GM18520 (cell line): Measurements from ENCODE around the gene FMN2.
"Not testable (repeated sequence)": the region's sequence is repeated elsewhere in the genome, so short reads cannot be mapped to it uniquely, and the experiment has no call there.

Source experiments
- ATAC-seq: cut with Tn5 transposase; IDR thresholded peaks from one replicate; pipeline ENCODE4 v1.9.1; 2021; ENCODE audit not compliant: unreplicated experiment

FMN2 gene

GRCh38 chr1:240414237-240414636 is 322.6 kb downstream of the FMN2 start:
- no peak for ATAC-seq

- not testable (repeated sequence) for ATAC-seq
These were observed 323.3 kb downstream of the FMN2 start for GRCh38 chr1:240415011-240415410.

GRCh38 chr1:240415532-240415931 is 323.8 kb downstream of the FMN2 start:
- no peak for ATAC-seq

- no peak for ATAC-seq
These were observed 325.6 kb downstream of the FMN2 start for GRCh38 chr1:240417317-240417716.

- no peak for ATAC-seq
These were observed 329.1 kb downstream of the FMN2 start for GRCh38 chr1:240420766-240421165.

GRCh38 chr1:240423246-240423924 is 331.7 kb downstream of the FMN2 start:
- ATAC-seq: no peak

- ATAC-seq: no peak
These were observed 333.2 kb downstream of the FMN2 start for GRCh38 chr1:240424740-240425464.

- no peak for ATAC-seq
These were observed 334.4 kb downstream of the FMN2 start for GRCh38 chr1:240426051-240426450.

- ATAC-seq: no peak
These were observed 344.4 kb downstream of the FMN2 start for GRCh38 chr1:240435996-240436566.

GRCh38 chr1:240441669-240442068 is 350.0 kb downstream of the FMN2 start:
- no peak for ATAC-seq

- no peak for ATAC-seq
These were observed 353.7 kb downstream of the FMN2 start for GRCh38 chr1:240445369-240445768.

GRCh38 chr1:240455228-240455821 is 363.6 kb downstream of the FMN2 start:
- no peak for ATAC-seq

- no peak for ATAC-seq
These were observed 365.5 kb downstream of the FMN2 start for GRCh38 chr1:240457203-240457602.

GRCh38 chr1:240462277-240462676 is 370.6 kb downstream of the FMN2 start:
- ATAC-seq: no peak

- ATAC-seq: no peak
These were observed 371.2 kb downstream of the FMN2 start for GRCh38 chr1:240462766-240463395.

- no peak for ATAC-seq
These were observed 372.4 kb downstream of the FMN2 start for GRCh38 chr1:240464099-240464498.

- no peak for ATAC-seq
These were observed 373.9 kb downstream of the FMN2 start for GRCh38 chr1:240465531-240465940.

GRCh38 chr1:240466509-240466908 is 374.8 kb downstream of the FMN2 start:
- ATAC-seq: no peak

- ATAC-seq: no peak
These were observed 376.2 kb downstream of the FMN2 start for GRCh38 chr1:240467895-240468294.

- ATAC-seq: no peak
These were observed 377.0 kb downstream of the FMN2 start for GRCh38 chr1:240468656-240469055.

- no peak for ATAC-seq
These were observed 382.5 kb downstream of the FMN2 start for GRCh38 chr1:240474133-240474614.
